Lung (tissue), 12 donors: ENCODE measurements around the gene RASSF8. TPM values are rescaled to one million over a fixed set of nuclear protein-coding genes. Genes with fewer than 3 reads are reported as not detected.

Source experiments
- ATAC-seq: fragments of 200-7000 bp; cut with Tn5 transposase; one replicate; pipeline ENCODE4 v1.9.1; 2020; ENCODE audit warnings: moderate number of reproducible peaks; ENCODE audit not compliant: insufficient read depth, low FRiP score
- DNase-seq, 3 donors: peaks; one replicate each; pipeline ENCODE4 v3.0.0-alpha.2; 2013 to 2017
- H3K27ac ChIP-seq, 2 donors: one replicate each; pipeline ENCODE4 v1.5.1; 2013; ENCODE audit warnings: mild to moderate bottlenecking in 2 of 2, moderate library complexity in 2 of 2, control low read depth in 1 of 2, inconsistent platforms in 1 of 2, low read depth in 1 of 2, low read length in 1 of 2
- H3K27me3 ChIP-seq, 3 donors: one replicate each; pipeline ENCODE4 v1.5.1; 2013; ENCODE audit warnings: low read length in 2 of 3; ENCODE audit not compliant: control insufficient read depth in 3 of 3, insufficient read depth in 3 of 3
- H3K36me3 ChIP-seq, 4 donors: one replicate each; pipeline ENCODE4 v1.5.1; 2013; ENCODE audit warnings: low read length in 4 of 4, mild to moderate bottlenecking in 1 of 4, moderate library complexity in 1 of 4; ENCODE audit not compliant: control insufficient read depth in 4 of 4, insufficient read depth in 4 of 4
- H3K4me1 ChIP-seq, 5 donors: one replicate each; pipeline ENCODE4 v1.5.1; 2013; ENCODE audit warnings: low read length in 5 of 5, mild to moderate bottlenecking in 2 of 5, moderate library complexity in 1 of 5; ENCODE audit not compliant: control insufficient read depth in 5 of 5, insufficient read depth in 5 of 5
- H3K4me3 ChIP-seq: one replicate; pipeline ENCODE4 v1.5.1; 2013; ENCODE audit warnings: mild to moderate bottlenecking, control low read depth, moderate library complexity
- H3K9ac ChIP-seq, 2 donors: one replicate each; pipeline ENCODE4 v1.5.1; 2013; ENCODE audit warnings: low read length in 2 of 2, control low read depth in 1 of 2; ENCODE audit not compliant: insufficient read depth in 1 of 2
- H3K9me3 ChIP-seq, 4 donors: one replicate each; pipeline ENCODE4 v1.5.1; 2013; ENCODE audit warnings: low read length in 3 of 4, mild to moderate bottlenecking in 1 of 4, moderate library complexity in 1 of 4; ENCODE audit not compliant: control insufficient read depth in 4 of 4, insufficient read depth in 3 of 4
- WGBS, 2 donors: extraction: QIAGEN DNeasy Blood & Tissue Kit; methylation state at CpG; one replicate each; pipeline ENCODE4 v1.1.7; 2013; 5-methylcytosine and 5-hydroxymethylcytosine counted together
- polyA plus RNA-seq, 2 donors: library from polyadenylated mRNA; stranded (reverse); fragments of 200-250 nt; gene quantifications; one replicate each; pipeline ENCODE4 v1.2.1, GENCODE V29; 2013
- total RNA-seq, 2 donors: library from RNA; depleted of rRNA in 1 of 2; stranded (reverse); fragments of >200 nt in 1 of 2; gene quantifications; one replicate each; pipeline ENCODE4 v1.2.1, GENCODE V29; 2014 to 2021
- TF ChIP-seq, protein P1 (sequence below): IDR thresholded peaks from 2 replicates; pipeline ENCODE4 v1.5.1; 2012; ENCODE audit warnings: mild to moderate bottlenecking; ENCODE audit errors: control extremely low read depth, extremely low read depth
- donor health status: control.
- donor health status: control.
- donor health status: Bipolar disorder and iron deficiency.
- donor health status: healthy.
- donor health status: DM: yes; HTN: yes; CAD: no.

The RASSF8 gene
- total and polyA plus RNA-seq, 4 donors: 9.0 to 68.4 (median 28.2) TPM

DNA sequence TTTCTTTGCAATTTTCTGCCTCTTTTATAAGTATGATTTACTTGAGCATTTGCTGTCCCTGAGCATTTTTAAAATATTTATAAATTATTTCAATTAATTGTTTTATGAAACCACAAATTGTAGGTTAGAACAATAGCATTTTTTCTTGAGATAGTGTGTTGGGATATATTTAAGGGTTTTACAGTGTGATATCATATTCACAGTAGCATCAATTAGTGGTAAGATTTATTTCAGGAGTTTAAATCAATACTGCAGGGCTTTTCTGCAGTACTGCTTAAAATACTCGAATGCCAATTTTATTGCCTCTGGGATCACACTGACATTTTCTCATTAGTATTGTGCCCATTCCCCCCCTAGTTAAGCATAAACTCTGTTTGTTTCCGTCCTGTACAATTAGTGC, 84.2 kb downstream of the RASSF8 start:
- Histone ChIP-seq H3K4me1 (peaks cover 7 to 23% (median 8%) of the 10 kb centered on the region in 5 donors), H3K4me3 (no peak overlapping the region), H3K9me3 (peaks cover 0 to 1% (median 0%) of the 10 kb centered on the region in 4 donors), H3K27ac (no peak overlapping the region), H3K9ac (no peak overlapping the region), H3K27me3 (no peaks in the 10 kb centered on the region), H3K36me3 (peaks cover 0 to 1% (median 0%) of the 10 kb centered on the region in 4 donors)
- DNase-seq: no peak
- TF ChIP-seq, protein P1, sequence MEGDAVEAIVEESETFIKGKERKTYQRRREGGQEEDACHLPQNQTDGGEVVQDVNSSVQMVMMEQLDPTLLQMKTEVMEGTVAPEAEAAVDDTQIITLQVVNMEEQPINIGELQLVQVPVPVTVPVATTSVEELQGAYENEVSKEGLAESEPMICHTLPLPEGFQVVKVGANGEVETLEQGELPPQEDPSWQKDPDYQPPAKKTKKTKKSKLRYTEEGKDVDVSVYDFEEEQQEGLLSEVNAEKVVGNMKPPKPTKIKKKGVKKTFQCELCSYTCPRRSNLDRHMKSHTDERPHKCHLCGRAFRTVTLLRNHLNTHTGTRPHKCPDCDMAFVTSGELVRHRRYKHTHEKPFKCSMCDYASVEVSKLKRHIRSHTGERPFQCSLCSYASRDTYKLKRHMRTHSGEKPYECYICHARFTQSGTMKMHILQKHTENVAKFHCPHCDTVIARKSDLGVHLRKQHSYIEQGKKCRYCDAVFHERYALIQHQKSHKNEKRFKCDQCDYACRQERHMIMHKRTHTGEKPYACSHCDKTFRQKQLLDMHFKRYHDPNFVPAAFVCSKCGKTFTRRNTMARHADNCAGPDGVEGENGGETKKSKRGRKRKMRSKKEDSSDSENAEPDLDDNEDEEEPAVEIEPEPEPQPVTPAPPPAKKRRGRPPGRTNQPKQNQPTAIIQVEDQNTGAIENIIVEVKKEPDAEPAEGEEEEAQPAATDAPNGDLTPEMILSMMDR: no peak
- ATAC-seq: no peak
- 76 to 79% methylated on average over 2 of the region's 2 CpGs for WGBS, 2 donors

DNA sequence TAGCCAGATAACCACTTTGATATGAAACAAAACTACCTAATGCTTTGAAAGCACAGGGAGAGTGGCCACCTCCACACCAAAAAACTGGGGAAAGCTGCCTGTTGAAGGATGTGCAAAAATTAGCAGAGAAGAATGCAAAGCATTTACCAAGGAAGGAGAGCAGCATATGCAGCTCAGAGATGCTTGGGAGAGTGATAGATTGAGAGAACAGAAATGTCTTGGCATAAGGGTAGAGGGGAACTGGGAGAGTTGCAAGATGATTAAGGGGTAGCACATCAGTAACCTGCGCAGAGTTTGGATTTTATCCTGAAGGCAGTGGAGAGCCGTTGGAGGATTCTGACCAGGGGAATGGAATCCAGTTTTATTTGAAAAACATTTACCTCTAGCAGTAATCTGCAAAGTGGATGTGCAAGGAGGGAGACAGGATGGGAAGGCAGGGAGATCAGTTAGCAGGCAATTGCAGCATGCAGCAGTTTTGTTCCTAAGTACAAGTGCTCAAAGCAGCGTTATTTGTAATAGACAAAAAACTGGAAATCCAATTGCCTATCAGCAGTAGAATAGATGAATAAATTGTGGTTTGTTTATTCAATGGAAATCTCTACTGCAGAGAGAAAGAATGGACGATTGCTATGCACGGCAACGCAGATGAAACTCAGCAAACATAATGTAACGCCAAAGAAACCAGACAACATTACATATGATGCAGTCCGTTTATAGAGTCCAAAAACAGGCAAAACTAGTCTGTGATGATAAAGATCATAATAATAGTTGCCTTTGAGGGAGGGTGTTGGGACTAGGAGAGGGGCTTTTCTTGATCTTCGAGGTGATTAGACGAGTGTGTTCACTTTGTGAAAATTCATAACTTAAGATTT, 84.9 kb downstream of the RASSF8 start:
- H3K27me3 ChIP-seq: no peaks in the 10 kb centered on the region
- TF ChIP-seq, protein P1: no peak
- no peak overlapping the region for H3K9ac ChIP-seq
- 68 to 81% methylated on average over 10 of the region's 10 CpGs for WGBS, 2 donors
- H3K27ac ChIP-seq: no peak overlapping the region
- ATAC-seq: no peak
- peak in 2 of 3 donors; percentile 36 to 37 for DNase-seq
- peaks cover 7 to 23% (median 9%) of the 10 kb centered on the region in 5 donors for H3K4me1 ChIP-seq
- H3K4me3 ChIP-seq: no peak overlapping the region
- peaks cover 0 to 1% (median 0%) of the 10 kb centered on the region in 4 donors for H3K36me3 ChIP-seq
- peaks cover 0 to 2% (median 0%) of the 10 kb centered on the region in 4 donors for H3K9me3 ChIP-seq

DNA sequence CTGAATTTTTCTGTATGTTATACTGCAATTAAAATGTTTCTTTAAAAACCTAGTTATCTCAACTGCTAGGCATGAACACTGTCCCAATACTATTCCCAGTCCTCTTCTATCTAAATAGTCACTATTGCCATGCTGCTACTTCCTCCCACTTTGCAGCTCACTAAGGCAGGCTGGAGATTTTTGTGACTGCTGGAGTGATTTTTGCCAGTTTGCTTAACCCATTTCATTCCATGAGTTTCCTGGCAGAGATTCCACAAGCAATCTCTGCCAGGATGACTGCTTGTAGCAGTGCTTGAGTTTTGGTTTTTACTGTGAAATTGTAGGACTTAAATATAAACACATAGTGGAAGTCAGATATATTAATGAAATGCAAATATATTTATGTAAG, 85.5 kb downstream of the RASSF8 start:
- H3K27ac ChIP-seq: no peak overlapping the region
- no peak for ATAC-seq
- DNase-seq: peak in 2 of 3 donors; percentile 63 to 71

More for the DNA sequence above, 85.5 kb downstream of the RASSF8 start:
- Histone ChIP-seq H3K4me3 (no peak overlapping the region), H3K27me3 (no peaks in the 10 kb centered on the region), H3K9ac (no peak overlapping the region), H3K9me3 (peaks cover 0 to 2% (median 0%) of the 10 kb centered on the region in 4 donors), H3K4me1 (peaks cover 7 to 23% (median 9%) of the 10 kb centered on the region in 5 donors), H3K36me3 (peaks cover 0 to 1% (median 0%) of the 10 kb centered on the region in 4 donors)
- TF ChIP-seq, protein P1: no peak
